NCI-H2107 treated with DMSO at 0.1 percent for 48 hours (cell line): ENCODE results near the gene NCSTN.

Source experiments
- DNase-seq: peaks from one replicate; lab custom pipeline; 2025; ENCODE audit not compliant: unreplicated experiment; lab: John Stamatoyannopoulos, UW

NCSTN gene

GRCh38 chr1:160404094-160404493 lies 60.9 kb downstream of the NCSTN start:
- DNase-seq = no peak

DNA sequence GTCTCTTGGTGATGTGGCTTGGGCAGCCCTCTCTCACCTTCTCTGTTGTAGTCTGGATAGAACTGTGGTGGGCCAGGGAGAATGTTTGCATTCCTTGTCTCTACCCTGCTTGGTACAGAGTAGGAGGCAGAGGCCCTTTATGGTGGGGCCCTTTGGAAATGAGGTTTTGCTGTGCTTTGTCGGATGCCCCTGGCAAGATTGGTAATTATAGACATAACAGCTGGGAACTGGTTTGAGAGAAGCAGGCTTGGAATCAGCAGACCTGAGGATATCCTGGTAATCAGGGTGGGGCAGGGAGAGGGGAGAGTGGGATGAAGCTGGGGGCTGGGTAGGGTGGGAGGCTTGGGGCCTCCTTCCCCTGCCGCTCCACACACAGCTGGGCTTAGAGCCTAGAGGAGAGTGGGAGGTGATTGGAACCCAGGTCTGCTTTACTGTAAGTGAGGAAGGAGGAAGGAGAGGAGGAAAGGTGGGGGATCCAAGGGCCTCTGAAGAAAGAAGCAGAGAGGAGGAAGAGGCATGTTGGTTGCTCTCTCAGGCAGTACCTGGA lies 62.2 kb downstream of the NCSTN start:
- no peak for DNase-seq

DNA sequence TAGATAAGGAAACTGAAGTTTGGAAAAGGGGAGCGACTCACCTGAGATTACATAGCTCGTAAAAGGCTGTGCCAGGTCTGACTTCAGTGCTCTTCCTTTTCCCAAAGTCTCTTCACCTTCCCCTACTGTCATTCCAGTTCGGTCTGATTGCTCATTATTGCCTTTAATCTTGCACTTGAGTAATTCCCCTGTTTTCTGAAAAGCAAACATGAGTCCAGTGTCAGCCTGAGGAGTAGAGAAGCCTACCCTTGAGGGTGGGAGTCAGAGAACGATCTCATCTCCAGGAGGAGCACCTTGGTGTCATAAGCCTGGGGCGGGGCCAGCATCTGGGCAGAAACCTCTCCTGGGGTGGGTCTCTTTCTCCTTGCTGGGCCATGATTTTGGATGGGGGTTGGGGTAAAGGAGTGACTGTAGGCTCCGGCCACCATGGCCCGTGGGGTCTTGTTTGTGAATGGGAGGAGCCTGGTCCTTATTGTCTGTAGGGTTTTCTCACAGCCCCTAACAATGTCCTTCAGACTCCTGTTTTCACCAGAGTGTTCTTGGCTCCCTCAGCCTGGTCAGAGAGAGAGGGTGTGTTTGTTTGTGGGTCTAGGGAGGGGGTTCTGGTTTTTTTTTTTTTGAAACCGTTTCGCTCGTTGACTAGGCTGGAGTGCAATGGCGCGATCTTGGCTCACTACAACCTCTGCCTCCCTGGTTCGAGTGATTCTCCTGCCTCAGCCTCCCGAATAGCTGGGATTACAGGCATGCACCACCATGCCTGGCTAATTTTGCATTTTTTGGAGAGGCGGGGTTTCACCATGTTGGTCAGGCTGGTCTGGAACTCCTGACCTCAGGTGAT lies 63.2 kb downstream of the NCSTN start:
- no peak for DNase-seq

DNA sequence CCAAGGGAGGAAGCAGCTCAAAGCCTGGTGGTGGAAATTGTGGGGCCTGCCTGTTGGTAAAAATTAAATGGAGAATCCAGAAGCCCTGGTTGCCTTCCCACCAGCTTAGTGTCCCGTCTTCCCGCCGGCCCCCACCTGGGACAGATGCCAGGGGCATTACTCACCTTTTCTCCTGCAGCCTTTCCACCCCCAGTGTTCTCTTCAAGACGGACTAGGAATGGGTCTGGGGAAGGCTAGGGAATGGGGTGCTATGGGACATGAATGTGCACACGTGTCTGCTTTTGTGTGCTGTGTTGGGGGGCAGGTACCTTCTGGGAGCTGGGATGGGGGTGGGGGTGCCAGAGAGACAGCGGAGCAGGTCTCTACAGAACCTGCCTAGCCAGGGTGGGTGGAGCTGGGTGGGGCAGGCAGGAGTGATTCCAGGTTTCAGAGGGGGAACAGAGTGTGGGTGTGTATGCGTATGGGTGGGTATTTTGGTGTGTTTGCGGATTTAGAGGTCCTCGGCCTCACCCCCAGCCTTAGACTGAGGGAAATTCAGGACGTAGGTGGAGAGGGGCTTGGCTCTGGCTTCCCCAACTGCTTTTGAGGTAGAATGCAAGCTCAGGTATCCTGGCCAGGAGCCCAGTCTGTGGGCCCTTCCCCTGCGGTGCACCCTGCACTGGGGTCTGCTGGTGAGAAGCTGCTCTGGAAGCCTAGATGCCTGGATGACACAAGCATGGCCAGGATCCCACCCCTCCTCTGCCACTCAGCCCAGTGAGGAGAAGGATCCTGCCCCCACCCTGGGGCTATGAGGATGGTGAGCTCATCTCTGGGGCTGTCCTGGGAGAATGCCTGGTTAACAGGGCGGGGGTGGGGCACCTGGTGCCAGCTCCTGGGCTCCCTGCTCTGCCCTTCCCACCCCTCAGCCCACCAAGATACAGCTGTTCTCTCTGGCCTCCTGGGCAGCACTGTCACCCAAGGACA lies 64.9 kb downstream of the NCSTN start:
- no peak for DNase-seq
